SU-DHL-6 (cell line): Measurements from ENCODE around the gene VSIG10L.

Experiments
- H2AFZ ChIP-seq: fragments of 200-600 bp; sonication (generic); 2 replicates; pipeline ENCODE4 v1.6.1; 2014; ENCODE audit warnings: low read depth, mild to moderate bottlenecking, moderate library complexity, mixed read lengths, antibody characterized with exemption, low read length; ENCODE audit not compliant: severe bottlenecking
- H3F3A ChIP-seq: fragments of 200-600 bp; shearing (Covaris generic); 2 replicates; pipeline ENCODE4 v1.6.0; 2016; ENCODE audit warnings: antibody characterized with exemption, mild to moderate bottlenecking; ENCODE audit not compliant: insufficient read depth
- H3K27ac ChIP-seq: fragments of 200-600 bp; sonication (generic); 2 replicates; pipeline ENCODE4 v1.5.1; 2016; ENCODE audit warnings: low read depth, mild to moderate bottlenecking, low read length, moderate library complexity, mixed read lengths
- H3K27me3 ChIP-seq: fragments of 200-600 bp; sonication (generic), shearing (Covaris generic); 2 replicates; pipeline ENCODE4 v1.6.0; 2014; ENCODE audit warnings: mild to moderate bottlenecking, low read length
- H3K36me3 ChIP-seq: fragments of 200-600 bp; sonication (generic); 2 replicates; pipeline ENCODE4 v1.6.1; 2014; ENCODE audit warnings: mild to moderate bottlenecking, low read length, mixed read lengths
- H3K4me2 ChIP-seq: fragments of 300-600, 200-600 bp; shearing (Covaris generic), sonication (generic); 2 replicates; pipeline ENCODE4 v1.6.0; 2014; ENCODE audit warnings: low read length, low read depth, mild to moderate bottlenecking; ENCODE audit not compliant: poor library complexity, severe bottlenecking
- H3K4me3 ChIP-seq: fragments of 200-600 bp; sonication (generic); 2 replicates; pipeline ENCODE4 v1.5.1; 2014; ENCODE audit warnings: antibody characterized with exemption, low read length, mild to moderate bottlenecking, mixed read lengths; ENCODE audit not compliant: insufficient read depth, poor library complexity, severe bottlenecking
- H3K79me2 ChIP-seq: fragments of 200-600 bp; sonication (generic); 2 replicates; pipeline ENCODE4 v1.6.1; 2014; ENCODE audit warnings: mild to moderate bottlenecking, low read length, moderate library complexity; ENCODE audit not compliant: insufficient read depth
- H3K9ac ChIP-seq: fragments of 200-600 bp; sonication (generic); 2 replicates; pipeline ENCODE4 v1.7.0; 2014; ENCODE audit warnings: mild to moderate bottlenecking, low read length
- H3K9me2 ChIP-seq: fragments of 200-600 bp; sonication (generic); replicated peaks from 2 replicates; pipeline ENCODE4 v1.6.1; 2014; ENCODE audit warnings: low read length; ENCODE audit not compliant: insufficient read depth
- H3K9me3 ChIP-seq: fragments of 200-600 bp; sonication (generic); 2 replicates; pipeline ENCODE4 v1.6.1; 2014; ENCODE audit warnings: low read length, mixed read lengths; ENCODE audit not compliant: insufficient read depth
- H4K20me1 ChIP-seq: fragments of 200-600 bp; sonication (generic); 2 replicates; pipeline ENCODE4 v1.6.1; 2014; ENCODE audit warnings: low read depth, mild to moderate bottlenecking, antibody characterized with exemption, low read length, moderate library complexity, mixed read lengths
- EZH2phosphoT487 ChIP-seq: fragments of 200-600 bp; sonication (generic), shearing (Covaris generic); conservative IDR thresholded peaks from 2 replicates; pipeline ENCODE4 v1.6.1; 2018; ENCODE audit warnings: mild to moderate bottlenecking, antibody characterized with exemption, low read length, moderate library complexity, mixed read lengths
- TF ChIP-seq, protein P1 (sequence below): fragments of 200-600 bp; sonication (generic); IDR thresholded peaks from one replicate; pipeline ENCODE4 v1.5.1; 2017; ENCODE audit warnings: antibody characterized with exemption, mild to moderate bottlenecking, low read length, moderate library complexity; ENCODE audit not compliant: insufficient read depth, poor library complexity, severe bottlenecking

The VSIG10L gene

DNA sequence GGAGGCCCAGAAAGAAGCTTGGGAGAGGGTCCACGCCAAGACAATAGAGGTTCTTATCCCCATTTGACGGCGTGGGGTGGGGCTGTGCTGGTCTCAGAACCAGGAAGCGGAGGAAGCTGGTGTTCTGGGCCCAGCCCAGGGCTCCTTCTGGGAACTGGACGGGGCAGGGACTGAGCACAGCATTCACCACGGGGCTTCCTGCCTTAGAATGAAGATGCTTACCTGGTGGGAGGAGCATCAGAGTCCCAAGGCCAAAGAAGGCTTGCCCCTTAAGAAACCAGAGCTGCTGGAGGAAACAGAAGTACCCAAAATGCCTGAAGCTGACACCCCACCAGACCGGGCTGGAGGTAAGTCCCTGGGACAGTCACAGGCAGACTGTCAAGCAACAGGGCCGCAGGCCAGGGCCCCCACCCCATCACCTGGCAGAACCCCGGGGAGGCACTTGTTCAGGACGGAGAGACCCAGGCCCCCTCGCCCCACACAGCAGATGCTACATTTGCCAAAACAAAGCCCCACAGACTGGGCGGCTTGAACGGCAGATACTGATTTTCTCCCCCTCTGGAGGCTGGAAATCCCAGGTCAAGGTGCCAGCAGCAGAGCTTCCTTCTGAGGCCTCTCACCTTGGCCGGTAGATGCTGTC lies 48.2 kb downstream of the VSIG10L start:
- Histone ChIP-seq H3K4me3 (no peak overlapping the region), H4K20me1 (no peaks in the 10 kb centered on the region), H3K27ac (no peak overlapping the region), H3K9me2 (no peaks in the 10 kb centered on the region), H2AFZ (no peak overlapping the region), H3K9ac (no peak overlapping the region), H3K79me2 (no peaks in the 10 kb centered on the region), H3K27me3 (no peaks in the 10 kb centered on the region; the same call in 1 of the 2 replicates), H3K9me3 (no peaks in the 10 kb centered on the region), H3K36me3 (no peaks in the 10 kb centered on the region), H3F3A (no peaks in the 10 kb centered on the region), H3K4me2 (no peak overlapping the region)
- no peak for TF ChIP-seq EZH2phosphoT487
- TF ChIP-seq, protein P1, sequence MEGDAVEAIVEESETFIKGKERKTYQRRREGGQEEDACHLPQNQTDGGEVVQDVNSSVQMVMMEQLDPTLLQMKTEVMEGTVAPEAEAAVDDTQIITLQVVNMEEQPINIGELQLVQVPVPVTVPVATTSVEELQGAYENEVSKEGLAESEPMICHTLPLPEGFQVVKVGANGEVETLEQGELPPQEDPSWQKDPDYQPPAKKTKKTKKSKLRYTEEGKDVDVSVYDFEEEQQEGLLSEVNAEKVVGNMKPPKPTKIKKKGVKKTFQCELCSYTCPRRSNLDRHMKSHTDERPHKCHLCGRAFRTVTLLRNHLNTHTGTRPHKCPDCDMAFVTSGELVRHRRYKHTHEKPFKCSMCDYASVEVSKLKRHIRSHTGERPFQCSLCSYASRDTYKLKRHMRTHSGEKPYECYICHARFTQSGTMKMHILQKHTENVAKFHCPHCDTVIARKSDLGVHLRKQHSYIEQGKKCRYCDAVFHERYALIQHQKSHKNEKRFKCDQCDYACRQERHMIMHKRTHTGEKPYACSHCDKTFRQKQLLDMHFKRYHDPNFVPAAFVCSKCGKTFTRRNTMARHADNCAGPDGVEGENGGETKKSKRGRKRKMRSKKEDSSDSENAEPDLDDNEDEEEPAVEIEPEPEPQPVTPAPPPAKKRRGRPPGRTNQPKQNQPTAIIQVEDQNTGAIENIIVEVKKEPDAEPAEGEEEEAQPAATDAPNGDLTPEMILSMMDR, result no peak

DNA sequence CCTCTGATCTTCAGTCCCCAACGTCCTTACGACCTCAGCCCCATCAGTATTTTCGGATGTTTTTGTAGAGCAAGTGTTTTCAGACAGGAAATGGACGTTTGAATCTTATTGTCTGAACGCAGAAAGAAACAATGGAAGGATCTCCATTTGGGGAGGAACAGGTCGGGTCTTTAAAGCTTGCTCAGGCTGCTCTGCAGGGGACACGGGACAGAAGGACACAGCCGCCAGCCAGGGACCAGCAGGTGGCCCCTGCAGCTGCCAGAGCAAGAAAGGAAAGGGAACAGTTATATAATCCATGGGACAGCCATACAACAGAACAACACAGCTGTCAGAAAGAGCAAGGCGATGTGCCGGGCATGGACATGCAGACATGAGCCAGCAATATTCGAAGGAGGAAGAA lies 49.0 kb downstream of the VSIG10L start:
- no peak overlapping the region for H3K9ac ChIP-seq
- H3K9me3 ChIP-seq, result no peaks in the 10 kb centered on the region
- H3K36me3 ChIP-seq, result no peaks in the 10 kb centered on the region
- no peaks in the 10 kb centered on the region; the same call in 1 of the 2 replicates for H3K27me3 ChIP-seq
- H4K20me1 ChIP-seq, result no peaks in the 10 kb centered on the region
- no peaks in the 10 kb centered on the region for H3K79me2 ChIP-seq
- no peaks in the 10 kb centered on the region for H3F3A ChIP-seq
- no peak overlapping the region for H3K4me3 ChIP-seq
- no peak overlapping the region for H3K27ac ChIP-seq
- no peak overlapping the region for H3K4me2 ChIP-seq
- TF ChIP-seq, protein P1, result no peak
- H3K9me2 ChIP-seq, result no peaks in the 10 kb centered on the region
- H2AFZ ChIP-seq, result no peak overlapping the region

DNA sequence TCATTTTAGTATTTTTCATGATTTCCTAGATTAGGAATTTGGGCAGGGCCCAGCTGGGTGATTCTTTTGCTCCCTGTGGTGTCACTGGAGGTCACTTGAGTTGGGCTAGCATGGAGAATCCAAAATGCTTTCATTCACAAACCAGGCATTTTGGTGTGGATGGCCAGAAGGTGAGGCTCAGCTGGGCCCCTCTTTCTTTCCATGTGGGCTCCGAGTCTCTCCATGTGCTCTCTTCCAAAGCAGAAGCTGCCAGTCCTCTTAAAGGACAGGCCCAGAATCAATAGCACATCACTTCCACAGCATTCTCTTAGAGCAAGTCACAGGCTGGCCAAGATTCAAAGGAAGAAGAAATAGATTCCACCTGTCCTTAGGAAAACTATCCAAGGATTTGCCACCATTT lies 52.3 kb downstream of the VSIG10L start:
- H2AFZ ChIP-seq, result no peak overlapping the region
- no peak overlapping the region for H3K27ac ChIP-seq
- H3K9me2 ChIP-seq, result no peaks in the 10 kb centered on the region
- TF ChIP-seq EZH2phosphoT487, result no peak
- TF ChIP-seq, protein P1, result no peak
- H3K4me2 ChIP-seq, result no peak overlapping the region
- H4K20me1 ChIP-seq, result no peaks in the 10 kb centered on the region
- H3F3A ChIP-seq, result no peaks in the 10 kb centered on the region
- H3K79me2 ChIP-seq, result no peaks in the 10 kb centered on the region
- no peak overlapping the region for H3K9ac ChIP-seq
- H3K4me3 ChIP-seq, result no peak overlapping the region
- no peaks in the 10 kb centered on the region for H3K36me3 ChIP-seq
- H3K9me3 ChIP-seq, result no peaks in the 10 kb centered on the region
- no peaks in the 10 kb centered on the region; the same call in 1 of the 2 replicates for H3K27me3 ChIP-seq
